ENCODE data around the gene PRDX6. TPM values are rescaled to one million over a fixed set of nuclear protein-coding genes. Genes with fewer than 3 reads are reported as not detected.

Gene PRDX6
- total and polyA plus RNA-seq, 2 of the 4 experiments (the other 2 are of a cell fraction) = 373 to 426 TPM

DNA sequence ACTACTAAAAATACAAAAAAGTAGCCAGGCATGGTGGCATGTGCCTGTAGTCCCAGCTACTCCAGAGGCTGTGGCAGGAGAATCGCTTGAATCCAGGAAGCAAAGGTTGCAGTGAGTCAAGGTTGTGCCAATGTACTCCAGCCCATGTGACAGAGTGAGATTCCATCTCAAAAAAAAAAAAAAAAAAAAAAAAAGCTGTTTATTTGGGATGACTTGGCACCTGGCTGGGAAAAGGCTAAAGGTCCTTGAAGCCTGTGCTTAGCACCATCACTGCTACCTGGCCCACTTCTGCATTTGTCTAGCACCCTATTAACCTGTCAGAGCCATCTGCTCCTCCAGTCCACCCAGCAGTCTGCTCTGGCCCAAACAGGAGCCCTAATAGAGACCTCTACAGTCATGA lies 25.0 kb downstream of the PRDX6 start:
- Histone ChIP-seq H2BK120ac (ENCODE audit: low read depth, low read length) (no peak overlapping the region), H2AK5ac (ENCODE audit: low read depth, low read length) (no peak overlapping the region), H2BK5ac (ENCODE audit: low read depth, low read length, poor library complexity, severe bottlenecking) (no peak overlapping the region), H3K4me2 (ENCODE audit: low read depth, low read length) (no peak overlapping the region), H4K5ac (ENCODE audit: low read depth, low read length) (no peak overlapping the region), H3K9me1 (ENCODE audit: insufficient read depth, low read length) (no peaks in the 10 kb centered on the region), H3K9ac (ENCODE audit: low read depth, low read length) (no peak overlapping the region), H3K4me1 (ENCODE audit: control insufficient read depth, insufficient read depth, low read length) (peaks cover 3% of the 10 kb centered on the region; the same call in 1 of the 2 replicates), H3K4me3 (ENCODE audit: insufficient read depth, low read depth, low read length) (no peak overlapping the region), H3K9me3 (ENCODE audit: control insufficient read depth, insufficient read depth, low read length) (no peaks in the 10 kb centered on the region), H4K20me1 (ENCODE audit: insufficient read depth, low read length) (no peaks in the 10 kb centered on the region), H3K27ac (ENCODE audit: insufficient read depth, low read length) (no peak overlapping the region), H3K23ac (ENCODE audit: low read depth, low read length) (no peak overlapping the region), H3K79me1 (ENCODE audit: low read depth in 1 of 2, low read length in 2 of 2) (no peaks in the 10 kb centered on the region), H3K27me3 (ENCODE audit: control insufficient read depth, insufficient read depth, low read length) (no peaks in the 10 kb centered on the region; the same call in 1 of the 2 replicates), H2BK20ac (ENCODE audit: low read depth, low read length) (no peak overlapping the region), H3K56ac (ENCODE audit: extremely low read depth, insufficient read depth, low read length) (no peak overlapping the region), H3K4ac (ENCODE audit: low read depth, low read length) (no peak overlapping the region), H3K14ac (replicated peaks; ENCODE audit: low read depth, low read length) (no peak overlapping the region), H2AK9ac (replicated peaks; ENCODE audit: low read depth, low read length, poor library complexity) (no peak overlapping the region), H2BK15ac (ENCODE audit: low read depth, low read length) (no peak overlapping the region), H3K18ac (ENCODE audit: low read depth, low read length) (no peak overlapping the region), H4K8ac (ENCODE audit: low read depth in 2 of 2, low read length in 2 of 2) (no peak overlapping the region), H4K91ac (ENCODE audit: insufficient read depth, low read depth, low read length) (no peak overlapping the region), H2AFZ (replicated peaks; ENCODE audit: low read length, poor library complexity) (no peak overlapping the region), H3K36me3 (ENCODE audit: control insufficient read depth, insufficient read depth, low read length) (no peaks in the 10 kb centered on the region)
- in situ Hi-C loops (cut with MboI; ENCODE audit: low sequenced_read_pairs) (no loop called here), intact Hi-C loops (cut with micrococcal nuclease) (no loop called here), dilution Hi-C loops (cut with HindIII; ENCODE audit: low sequenced_read_pairs, unreplicated experiment) (no loop called here)
- no peak for TF ChIP-seq MXI1 (IDR thresholded peaks at IDR 0.05; ENCODE audit: borderline replicate concordance, low read depth, low read length)
- no peak for TF ChIP-seq RAD21 (IDR thresholded peaks at IDR 0.05; ENCODE audit: low read length)
- no peak for TF ChIP-seq MAFK (IDR thresholded peaks at IDR 0.05; ENCODE audit: low read depth, low read length)
- TF ChIP-seq, protein P1, sequence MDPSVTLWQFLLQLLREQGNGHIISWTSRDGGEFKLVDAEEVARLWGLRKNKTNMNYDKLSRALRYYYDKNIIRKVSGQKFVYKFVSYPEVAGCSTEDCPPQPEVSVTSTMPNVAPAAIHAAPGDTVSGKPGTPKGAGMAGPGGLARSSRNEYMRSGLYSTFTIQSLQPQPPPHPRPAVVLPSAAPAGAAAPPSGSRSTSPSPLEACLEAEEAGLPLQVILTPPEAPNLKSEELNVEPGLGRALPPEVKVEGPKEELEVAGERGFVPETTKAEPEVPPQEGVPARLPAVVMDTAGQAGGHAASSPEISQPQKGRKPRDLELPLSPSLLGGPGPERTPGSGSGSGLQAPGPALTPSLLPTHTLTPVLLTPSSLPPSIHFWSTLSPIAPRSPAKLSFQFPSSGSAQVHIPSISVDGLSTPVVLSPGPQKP (IDR thresholded peaks at IDR 0.05; ENCODE audit: borderline replicate concordance, low read depth, low read length) = no peak
- TF ChIP-seq FOS (IDR thresholded peaks at IDR 0.05; ENCODE audit: low read depth, low read length) = no peak
- CTCF ChIA-PET = no interaction called here
- BruUV-seq (replicated peaks) = no TSS peak
- no peak for ATAC-seq (ENCODE audit: low read depth)
- no peak for DNase-seq
- POLR2A ChIA-PET (ENCODE audit: unreplicated experiment) = no interaction called here
- no CpG with 5 or more reads among the region's 1 CpG for WGBS, 2 experiments (ENCODE audit: extremely low coverage in 2 of 2, insufficient read length in 1 of 2)

Data from IMR-90 (cell line).